ENCODE measurements around the gene TMEM182.

TMEM182 gene

GRCh38 chr2:102765061-102765460 is 3.2 kb downstream of the TMEM182 start:
- in situ Hi-C loops (cut with MboI; ENCODE audit: low sequenced_read_pairs): no loop called here

- in situ Hi-C loops (cut with MboI; ENCODE audit: low sequenced_read_pairs): no loop called here
Measured at GRCh38 chr2:102768253-102768652, 6.4 kb downstream of the TMEM182 start.

DNA sequence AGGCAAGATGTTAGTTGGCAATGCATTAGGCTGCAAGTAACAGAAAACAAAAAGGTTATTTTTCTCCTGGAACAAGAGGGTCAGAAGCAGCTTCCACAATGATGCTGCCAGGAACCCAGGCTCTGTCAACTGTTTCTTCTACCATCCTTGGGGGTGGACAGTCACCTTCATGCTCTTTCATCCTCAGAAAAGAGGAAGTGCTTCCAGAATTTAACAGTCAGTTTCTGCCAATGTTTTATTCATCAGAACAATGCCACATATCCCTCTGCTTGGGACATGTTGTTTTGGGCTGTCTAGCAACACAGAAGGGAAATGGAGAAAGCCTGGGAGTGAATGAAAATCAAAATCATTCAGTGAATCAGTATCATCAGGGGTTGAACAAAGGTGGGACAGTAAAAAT is 7.1 kb downstream of the TMEM182 start:
- in situ Hi-C loops (cut with MboI; ENCODE audit: low sequenced_read_pairs): no loop called here

DNA sequence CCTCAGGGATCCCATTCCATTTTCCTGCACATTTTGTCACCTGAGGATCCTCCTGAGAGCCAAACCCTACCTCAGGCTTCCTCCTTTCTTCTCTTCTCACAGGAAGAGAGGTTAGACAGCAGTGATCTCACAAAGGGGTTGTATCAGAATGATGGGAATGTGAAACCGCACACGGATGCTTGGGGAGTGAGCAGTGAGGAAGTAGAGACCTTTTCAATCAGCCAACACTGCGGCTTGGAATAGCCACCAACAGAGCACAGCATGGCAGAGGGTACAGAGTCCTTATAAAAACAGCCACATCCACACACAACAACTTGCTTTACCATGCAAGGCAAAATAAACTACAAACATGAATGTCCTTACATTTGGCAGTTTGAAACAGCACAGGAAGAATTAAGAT is 8.7 kb downstream of the TMEM182 start:
- in situ Hi-C loops (cut with MboI; ENCODE audit: low sequenced_read_pairs): no loop called here

DNA sequence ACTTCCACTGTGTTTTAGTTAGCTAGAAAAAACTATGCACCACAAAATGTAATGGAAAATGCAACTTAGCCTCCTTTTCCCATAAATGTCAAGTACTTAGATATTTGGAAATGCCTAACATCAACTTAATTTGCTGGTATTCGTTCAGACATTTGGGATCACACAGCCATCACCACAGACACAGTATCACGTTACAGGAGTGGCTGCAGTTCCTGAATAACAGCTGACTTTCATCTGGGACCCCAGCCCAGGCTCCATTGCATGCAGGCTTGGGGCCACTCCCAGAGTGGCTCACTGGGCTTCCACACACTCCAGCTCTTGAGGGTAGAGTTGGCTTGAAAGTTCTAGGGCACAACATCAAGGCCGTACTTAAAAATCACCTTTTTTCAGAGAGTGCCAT is 9.3 kb downstream of the TMEM182 start:
- in situ Hi-C loops (cut with MboI; ENCODE audit: low sequenced_read_pairs): no loop called here

DNA sequence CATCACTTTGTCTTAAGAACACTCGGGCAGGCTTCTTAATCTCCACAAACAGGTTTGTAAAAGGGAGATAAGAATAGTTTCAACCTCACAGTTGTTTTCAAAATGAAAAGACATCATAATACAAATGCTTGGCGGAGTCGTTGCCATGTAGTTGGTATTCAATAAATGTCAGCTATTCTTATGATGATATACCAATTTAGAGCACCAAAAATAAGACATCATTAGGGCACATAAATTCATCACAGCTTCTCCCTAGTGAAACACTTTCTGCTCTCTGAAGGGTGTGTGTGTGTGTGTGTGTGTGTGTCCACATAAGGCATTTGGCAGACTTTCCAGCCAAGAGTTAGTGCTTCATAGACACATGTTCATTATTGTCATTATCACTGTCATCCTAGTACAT is 10.8 kb downstream of the TMEM182 start:
- in situ Hi-C loops (cut with MboI; ENCODE audit: low sequenced_read_pairs): no loop called here

DNA sequence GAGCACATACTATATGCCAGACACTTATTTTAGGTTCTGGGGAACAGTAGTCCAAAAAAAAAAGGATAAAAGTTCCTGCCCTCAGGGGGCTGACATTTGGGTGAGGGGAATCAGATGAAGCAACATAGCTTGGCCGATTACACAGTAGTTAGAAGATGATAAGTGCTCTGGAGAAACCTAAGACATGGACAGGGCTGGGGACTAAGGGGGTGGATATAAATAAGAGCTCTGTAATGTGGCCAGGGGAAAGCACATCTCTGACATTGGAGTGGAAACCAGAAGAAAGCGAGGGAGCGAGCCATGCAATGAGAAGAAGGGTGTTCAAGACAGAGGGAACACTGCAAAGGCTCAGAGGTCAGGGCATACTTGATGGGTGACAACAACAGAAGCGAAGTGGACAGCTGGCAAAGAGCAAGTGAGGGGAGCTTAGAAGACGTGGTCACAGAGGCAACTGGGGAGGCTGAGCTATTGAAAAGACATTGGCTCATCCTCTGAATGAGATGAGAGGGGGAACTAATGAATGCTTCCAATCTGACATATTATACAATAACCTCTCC is 11.4 kb downstream of the TMEM182 start:
- in situ Hi-C loops (cut with MboI; ENCODE audit: low sequenced_read_pairs): no loop called here

DNA sequence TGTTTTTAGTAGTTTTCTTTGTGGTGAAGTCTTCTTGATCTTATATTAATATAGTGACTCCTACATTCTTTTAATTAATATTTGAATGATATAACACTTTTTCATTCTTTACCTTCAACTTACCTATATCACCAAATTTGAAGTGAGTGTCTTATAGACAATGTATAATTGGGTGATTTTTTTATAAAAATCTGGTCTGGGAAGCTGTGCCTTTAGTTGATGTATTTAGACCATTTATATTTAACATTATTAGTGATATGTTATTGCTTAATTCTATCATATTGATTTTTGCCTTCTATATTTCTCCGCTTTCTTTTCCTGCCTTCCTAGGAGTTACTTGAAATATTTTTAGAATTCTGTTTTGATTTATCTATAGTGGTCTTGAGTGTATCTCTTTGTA is 16.4 kb downstream of the TMEM182 start:
- in situ Hi-C loops (cut with MboI; ENCODE audit: low sequenced_read_pairs): no loop called here

DNA sequence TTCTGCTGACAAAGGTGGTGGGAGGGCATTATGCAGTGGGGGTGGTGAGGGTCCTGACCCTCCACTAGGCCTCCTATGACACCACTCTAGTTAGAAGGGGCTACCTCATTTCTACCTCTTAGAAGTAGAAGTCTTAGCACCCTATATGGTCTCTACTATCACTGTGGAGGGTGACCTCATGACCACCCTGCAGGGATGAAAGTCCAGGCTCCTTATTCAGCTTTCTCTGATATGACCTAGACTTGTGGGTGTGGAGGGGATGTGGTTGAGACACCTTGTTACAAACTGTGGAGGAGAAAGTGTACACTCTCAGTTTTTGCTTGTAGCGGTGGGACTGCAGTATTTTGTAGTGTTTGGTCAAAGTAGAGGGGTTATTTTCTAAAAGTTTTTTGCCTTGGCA is 18.6 kb downstream of the TMEM182 start:
- in situ Hi-C loops (cut with MboI; ENCODE audit: low sequenced_read_pairs): no loop called here

- in situ Hi-C loops (cut with MboI; ENCODE audit: low sequenced_read_pairs): no loop called here
Measured at GRCh38 chr2:102782187-102782586, 20.4 kb downstream of the TMEM182 start.

GRCh38 chr2:102782933-102783332 is 21.1 kb downstream of the TMEM182 start:
- in situ Hi-C loops (cut with MboI; ENCODE audit: low sequenced_read_pairs): no loop called here

DNA sequence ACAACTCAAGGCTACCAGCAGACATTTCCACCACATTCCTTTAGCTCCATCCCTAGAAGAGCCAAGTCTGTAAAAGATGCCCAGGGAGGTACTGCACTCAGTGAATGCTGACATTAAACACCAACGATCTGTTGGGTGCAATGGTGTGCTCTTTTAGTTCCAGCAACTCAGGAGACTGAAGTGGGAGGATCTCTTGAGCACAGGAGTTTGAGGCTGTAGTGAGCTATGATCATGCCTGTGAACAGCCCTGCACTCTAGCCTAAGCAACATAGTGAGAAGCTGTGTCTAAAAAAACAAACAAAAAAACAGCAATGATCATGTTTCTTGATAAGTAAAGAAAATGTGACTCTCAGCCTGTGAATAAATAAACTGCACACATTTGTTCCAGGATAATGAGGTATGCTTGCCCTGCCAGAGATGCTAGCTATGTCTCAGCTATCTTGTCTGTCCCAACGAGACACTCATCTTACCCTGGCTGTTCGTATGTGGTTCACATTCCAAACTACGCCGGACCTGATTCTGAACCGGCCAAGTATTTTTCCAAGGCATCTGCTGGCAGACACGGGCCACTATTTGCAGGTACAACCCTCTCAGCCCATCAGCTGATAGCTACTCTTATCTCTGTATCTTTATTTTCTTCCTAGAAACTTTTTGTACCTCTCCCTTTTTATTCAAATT is 21.8 kb downstream of the TMEM182 start:
- in situ Hi-C loops (cut with MboI; ENCODE audit: low sequenced_read_pairs): no loop called here

DNA sequence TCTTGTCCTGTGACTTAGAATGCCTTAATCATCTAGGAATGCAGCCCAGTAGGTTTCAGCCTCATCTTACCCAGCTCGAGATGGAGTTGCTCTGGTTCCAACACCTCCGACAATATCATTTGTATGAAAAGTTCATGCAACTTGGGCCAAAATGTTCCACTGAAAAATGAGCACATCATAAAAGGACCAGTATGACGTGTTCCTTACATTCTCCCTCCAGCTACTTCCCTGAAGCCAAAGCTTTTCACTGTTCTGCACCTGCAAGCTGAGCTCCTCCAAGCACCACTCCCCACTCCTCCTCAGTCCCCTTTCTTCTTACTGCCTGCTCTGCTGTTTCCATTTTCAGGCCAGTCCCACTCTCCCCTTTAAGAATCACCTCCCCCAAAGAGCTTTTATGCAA is 23.1 kb downstream of the TMEM182 start:
- in situ Hi-C loops (cut with MboI; ENCODE audit: low sequenced_read_pairs): no loop called here

DNA sequence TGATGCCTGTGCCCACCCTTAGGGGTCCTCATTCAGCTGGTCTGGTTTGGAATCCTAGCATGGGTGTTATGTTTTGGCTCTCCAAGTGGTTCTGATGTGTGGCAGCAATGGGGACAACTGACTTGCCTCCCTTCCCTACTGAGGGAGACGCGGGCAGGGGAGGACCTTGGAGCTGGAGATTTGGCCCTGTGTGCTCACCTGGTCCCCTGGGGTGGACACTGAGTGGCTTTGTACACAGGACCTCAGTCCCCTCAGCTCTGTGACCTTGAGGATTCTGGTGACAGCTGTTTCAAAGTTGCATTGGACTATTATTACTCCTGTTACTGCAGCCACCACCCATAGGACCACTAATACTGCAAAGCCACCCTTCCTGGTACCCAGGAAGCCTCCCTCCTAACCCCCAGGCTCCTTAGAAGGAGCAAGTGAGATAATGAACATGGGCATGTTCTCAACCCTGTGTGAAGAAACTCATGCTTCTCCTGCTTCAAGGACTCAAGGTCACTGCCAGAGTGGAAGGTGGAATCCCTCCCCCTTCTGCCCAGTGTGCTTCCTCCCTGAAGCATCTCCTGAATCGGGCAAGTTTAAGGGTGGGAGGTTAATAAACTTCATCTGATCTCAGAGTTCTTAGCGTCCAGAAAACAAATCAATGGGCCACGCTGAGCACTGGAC is 26.5 kb downstream of the TMEM182 start:
- in situ Hi-C loops (cut with MboI; ENCODE audit: low sequenced_read_pairs): no loop called here

GRCh38 chr2:102788885-102789260 is 27.0 kb downstream of the TMEM182 start:
- in situ Hi-C loops (cut with MboI; ENCODE audit: low sequenced_read_pairs): no loop called here

GRCh38 chr2:102789349-102790090 is 27.7 kb downstream of the TMEM182 start:
- in situ Hi-C loops (cut with MboI; ENCODE audit: low sequenced_read_pairs): no loop called here

- in situ Hi-C loops (cut with MboI; ENCODE audit: low sequenced_read_pairs): no loop called here
Measured at GRCh38 chr2:102790091-102790455, 28.2 kb downstream of the TMEM182 start.

GRCh38 chr2:102792568-102793208 is 30.9 kb downstream of the TMEM182 start:
- in situ Hi-C loops (cut with MboI; ENCODE audit: low sequenced_read_pairs): no loop called here

GRCh38 chr2:102795641-102796040 is 33.8 kb downstream of the TMEM182 start:
- in situ Hi-C loops (cut with MboI; ENCODE audit: low sequenced_read_pairs): no loop called here

DNA sequence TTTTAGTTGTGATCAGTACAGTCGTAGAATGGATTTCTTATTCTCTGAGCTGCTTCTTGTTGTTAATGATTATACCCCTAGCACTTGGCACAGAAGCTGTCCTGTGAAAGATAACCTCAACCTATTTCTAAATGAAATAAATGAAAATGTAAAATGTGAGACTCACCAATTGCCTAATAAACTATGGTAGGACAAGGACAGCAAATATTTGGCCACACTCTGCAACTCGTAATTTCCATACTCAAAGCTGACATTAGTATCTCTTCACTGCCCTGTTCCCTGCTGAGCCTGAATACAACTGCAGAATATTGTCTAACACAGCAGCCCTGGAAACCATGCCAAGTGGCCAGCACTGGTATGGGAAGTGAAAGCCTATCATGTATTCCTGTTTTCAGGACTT is 34.5 kb downstream of the TMEM182 start:
- in situ Hi-C loops (cut with MboI; ENCODE audit: low sequenced_read_pairs): no loop called here

GRCh38 chr2:102797486-102797885 is 35.7 kb downstream of the TMEM182 start:
- in situ Hi-C loops (cut with MboI; ENCODE audit: low sequenced_read_pairs): no loop called here

All from hTERT RPE-1 (cell line).